ENCODE measurements around the gene LRRC4C. TPM values are rescaled to one million over a fixed set of nuclear protein-coding genes. Genes with fewer than 3 reads are reported as not detected.
A peak's percentile ranks its signal among the peaks of the same experiment; 100 is the strongest.

Gene LRRC4C
- total RNA-seq, 1 donor from 2014 or later, result 16.9 TPM

DNA sequence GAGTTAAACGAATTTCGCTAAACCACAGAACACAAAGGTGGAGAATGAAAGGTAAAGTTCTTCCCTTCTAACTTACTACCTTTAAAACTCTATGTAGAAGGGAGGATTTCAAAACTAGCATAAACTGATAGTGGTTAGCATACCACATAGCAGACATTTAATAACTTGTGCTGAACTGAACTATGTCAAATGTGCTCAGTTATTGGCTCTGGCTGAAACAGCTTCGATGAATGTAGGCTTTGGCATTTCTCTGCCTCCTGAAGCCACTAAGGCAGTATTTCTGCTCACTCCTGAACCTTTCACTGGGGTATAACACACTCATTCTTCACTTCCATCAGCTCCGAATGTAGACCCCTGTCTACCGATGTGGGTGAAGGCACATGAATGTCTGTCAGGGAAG, 1188.1 kb downstream of the LRRC4C start:
- Mint-ChIP-seq H3K9me3 (peaks cover 4% of the 10 kb centered on the region), H3K36me3 (no peaks in the 10 kb centered on the region), H3K27ac (peak overlapping the region; percentile 50), H3K27me3 (ENCODE audit: low read depth) (peaks cover 23% of the 10 kb centered on the region), H3K4me3 (no peak overlapping the region), H3K4me1 (peaks cover 54% of the 10 kb centered on the region)
- DNase-seq (ENCODE audit: low spot score in 2 of 2, unreplicated experiment in 2 of 2), result no peak
- TF ChIP-seq CTCF (IDR thresholded peaks at IDR 0.05; ENCODE audit: unreplicated experiment), result no peak

DNA sequence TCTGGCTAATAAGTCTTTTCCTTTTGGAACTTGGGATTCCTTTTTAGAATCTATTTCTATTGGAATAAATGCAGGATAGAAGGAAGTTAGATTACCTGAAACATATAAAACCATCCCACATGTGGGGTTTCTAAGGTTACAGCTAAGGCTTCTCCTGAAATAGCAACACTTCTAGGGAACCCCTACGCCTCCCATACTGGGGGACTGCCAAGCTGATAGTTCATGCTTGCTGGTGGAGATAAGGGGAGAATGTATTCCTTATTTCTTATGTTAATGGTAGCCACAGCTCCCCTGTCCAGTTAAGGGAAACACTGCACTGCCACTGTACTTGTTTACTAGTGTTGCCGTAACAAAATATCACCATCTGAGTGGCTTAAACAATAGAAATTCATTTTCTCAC, 1189.6 kb downstream of the LRRC4C start:
- no peak for TF ChIP-seq CTCF (IDR thresholded peaks at IDR 0.05; ENCODE audit: unreplicated experiment)

GRCh38 chr11:40268551-40268950, 1190.9 kb downstream of the LRRC4C start:
- Mint-ChIP-seq H3K4me1 (peaks cover 43% of the 10 kb centered on the region), H3K4me3 (no peak overlapping the region), H3K27me3 (ENCODE audit: low read depth) (peaks cover 26% of the 10 kb centered on the region), H3K9me3 (peaks cover 4% of the 10 kb centered on the region), H3K36me3 (no peaks in the 10 kb centered on the region), H3K27ac (no peak overlapping the region)
- no peak for TF ChIP-seq CTCF (IDR thresholded peaks at IDR 0.05; ENCODE audit: unreplicated experiment)
- no peak for DNase-seq (ENCODE audit: low spot score in 2 of 2, unreplicated experiment in 2 of 2)

More for the DNA sequence above, 1189.6 kb downstream of the LRRC4C start:
- Mint-ChIP-seq H3K27ac (no peak overlapping the region), H3K27me3 (ENCODE audit: low read depth) (peaks cover 20% of the 10 kb centered on the region), H3K4me3 (no peak overlapping the region), H3K4me1 (peaks cover 48% of the 10 kb centered on the region), H3K9me3 (peaks cover 4% of the 10 kb centered on the region), H3K36me3 (no peaks in the 10 kb centered on the region)
- DNase-seq (ENCODE audit: low spot score in 2 of 2, unreplicated experiment in 2 of 2), result no peak

- Mint-ChIP-seq H3K4me3 (no peak overlapping the region), H3K36me3 (peaks cover 4% of the 10 kb centered on the region), H3K4me1 (peaks cover 4% of the 10 kb centered on the region), H3K9me3 (no peaks in the 10 kb centered on the region), H3K27me3 (ENCODE audit: low read depth) (peaks cover 14% of the 10 kb centered on the region), H3K27ac (no peak overlapping the region)
- TF ChIP-seq CTCF (IDR thresholded peaks at IDR 0.05; ENCODE audit: unreplicated experiment), result no peak
- no peak for DNase-seq (ENCODE audit: low spot score in 2 of 2, unreplicated experiment in 2 of 2)
Measured at GRCh38 chr11:40255457-40255856, 1204.0 kb downstream of the LRRC4C start.

DNA sequence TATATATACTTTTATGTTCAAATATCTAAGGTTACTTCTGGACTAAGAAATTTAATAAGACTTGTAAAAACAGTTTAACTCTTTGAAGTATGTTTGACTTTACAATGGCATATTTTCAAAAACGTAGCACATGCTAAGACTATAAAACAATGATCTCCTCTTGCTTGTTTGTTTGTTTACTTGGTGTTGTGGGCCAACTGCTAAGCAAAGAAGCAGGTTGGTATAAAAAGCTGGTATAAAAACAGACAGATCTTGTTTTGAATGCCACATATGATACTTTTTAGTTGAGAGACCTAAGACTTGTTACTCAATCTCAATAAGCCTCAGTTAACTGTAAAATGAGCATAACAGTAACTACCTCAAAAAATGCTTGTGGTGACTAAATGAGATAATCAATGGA, 1206.3 kb downstream of the LRRC4C start:
- peaks cover 2% of the 10 kb centered on the region for H3K36me3 Mint-ChIP-seq
- no peak overlapping the region for H3K27ac Mint-ChIP-seq
- no peaks in the 10 kb centered on the region for H3K9me3 Mint-ChIP-seq
- peaks cover 4% of the 10 kb centered on the region for H3K4me1 Mint-ChIP-seq
- DNase-seq (ENCODE audit: low spot score in 2 of 2, unreplicated experiment in 2 of 2), result no peak
- peaks cover 14% of the 10 kb centered on the region for H3K27me3 Mint-ChIP-seq (ENCODE audit: low read depth)
- no peak for TF ChIP-seq CTCF (IDR thresholded peaks at IDR 0.05; ENCODE audit: unreplicated experiment)
- no peak overlapping the region for H3K4me3 Mint-ChIP-seq

DNA sequence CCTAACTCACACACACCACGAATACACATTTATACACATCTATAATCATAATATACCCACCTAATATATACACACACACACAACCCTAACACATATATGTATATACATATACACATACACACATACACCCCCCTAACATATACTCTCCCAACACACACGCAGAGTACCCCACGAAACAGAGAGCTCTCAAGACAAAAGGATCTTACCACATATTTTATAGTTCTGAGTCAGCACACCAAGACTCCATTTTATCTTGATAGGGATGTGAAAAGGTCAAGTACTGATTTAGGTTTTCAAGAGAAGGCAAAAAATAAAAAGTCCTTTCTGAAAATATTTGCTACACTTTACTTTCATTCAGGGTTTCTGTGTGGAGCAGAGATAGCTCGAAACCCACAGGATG, 1207.2 kb downstream of the LRRC4C start:
- DNase-seq (ENCODE audit: low spot score in 2 of 2, unreplicated experiment in 2 of 2), result no peak
- no peak for TF ChIP-seq CTCF (IDR thresholded peaks at IDR 0.05; ENCODE audit: unreplicated experiment)
- Mint-ChIP-seq H3K9me3 (no peaks in the 10 kb centered on the region), H3K27me3 (ENCODE audit: low read depth) (peaks cover 15% of the 10 kb centered on the region), H3K36me3 (peaks cover 2% of the 10 kb centered on the region), H3K4me3 (no peak overlapping the region), H3K27ac (no peak overlapping the region), H3K4me1 (peaks cover 4% of the 10 kb centered on the region)

Measured in mesothelial cell of epicardium (in vitro differentiated cells).